ENCODE measurements around the gene CALHM3.
"Not testable (repeated sequence)": the region's sequence is repeated elsewhere in the genome, so short reads cannot be mapped to it uniquely, and the experiment has no call there.

- TF ChIP-seq POLR2A (IDR thresholded peaks at IDR 0.05; ENCODE audit: low read depth, low read length); CTCF (IDR thresholded peaks at IDR 0.05; ENCODE audit: extremely low read depth in 1 of 2, insufficient read depth in 1 of 2, low read depth in 1 of 2, low read length in 2 of 2); POLR2AphosphoS5 (IDR thresholded peaks at IDR 0.05; ENCODE audit: insufficient read depth, low read depth, low read length); MAX (IDR thresholded peaks at IDR 0.05; ENCODE audit: insufficient read depth, insufficient read length); MYC (IDR thresholded peaks at IDR 0.05; ENCODE audit: low read depth, low read length); EZH2 (IDR thresholded peaks at IDR 0.05; ENCODE audit: borderline replicate concordance, low read depth, low read length, severe bottlenecking); JUN (IDR thresholded peaks at IDR 0.05; ENCODE audit: borderline replicate concordance, insufficient read depth, insufficient read length, low read depth): not testable (repeated sequence)
- TF ChIP-seq GATA2 (IDR thresholded peaks at IDR 0.05; ENCODE audit: insufficient read depth, insufficient read length, low read depth, low read length) (peak; percentile 74), FOS (IDR thresholded peaks at IDR 0.05; ENCODE audit: borderline replicate concordance, insufficient read depth, low read length) (peak; percentile 23)
These were observed 48.4 kb upstream of the CALHM3 start for GRCh38 chr10:103527476-103527875.
